ENCODE data around the gene GIMD1.

- no peak for TF ChIP-seq EZH2 (IDR thresholded peaks at IDR 0.05; ENCODE audit: low read depth, unreplicated experiment)
- no peak for TF ChIP-seq REST (IDR thresholded peaks at IDR 0.05; ENCODE audit: unreplicated experiment)
- TF ChIP-seq CTCF (conservative IDR thresholded peaks at IDR 0.05; ENCODE audit: low read depth in 2 of 2): no peak
- no peak for TF ChIP-seq POLR2AphosphoS5 (IDR thresholded peaks at IDR 0.05; ENCODE audit: low read depth)
- TF ChIP-seq EZH2phosphoT487 (IDR thresholded peaks at IDR 0.05; ENCODE audit: unreplicated experiment): no peak
- no peak for TF ChIP-seq CREB1 (CRISPR knock-in tag; IDR thresholded peaks at IDR 0.05; ENCODE audit: low read depth)
- TF ChIP-seq JUNB (IDR thresholded peaks at IDR 0.05; ENCODE audit: unreplicated experiment): no peak
- no peak for TF ChIP-seq ETS1 (IDR thresholded peaks at IDR 0.05)
- no peak for TF ChIP-seq ZNF462 (CRISPR knock-in tag; IDR thresholded peaks at IDR 0.05)
These were observed 35.4 kb downstream of the GIMD1 start for GRCh38 chr4:106333186-106333585.

All from GM23338 (cell line).